Esophagus (tissue), 2 donors: ENCODE results near the gene HDAC11. TPM values are rescaled to one million over a fixed set of nuclear protein-coding genes. Genes with fewer than 3 reads are reported as not detected.
"Not testable (repeated sequence)": the region's sequence is repeated elsewhere in the genome, so short reads cannot be mapped to it uniquely, and the experiment has no call there.

ENCODE experiments used
- H3K27ac ChIP-seq, 2 donors: one replicate each; pipeline ENCODE4 v1.5.1; 2013; ENCODE audit warnings: low read depth in 2 of 2, mild to moderate bottlenecking in 2 of 2, inconsistent platforms in 1 of 2, low read length in 1 of 2, moderate library complexity in 1 of 2
- H3K27me3 ChIP-seq, 2 donors: one replicate each; pipeline ENCODE4 v1.6.1; 2013; ENCODE audit warnings: low read length in 2 of 2, control low read depth in 1 of 2, mild to moderate bottlenecking in 1 of 2; ENCODE audit not compliant: insufficient read depth in 2 of 2, control insufficient read depth in 1 of 2
- H3K36me3 ChIP-seq, 2 donors: one replicate each; pipeline ENCODE4 v1.6.1; 2013; ENCODE audit warnings: low read length in 1 of 2; ENCODE audit not compliant: control insufficient read depth in 2 of 2, insufficient read depth in 2 of 2
- H3K4me1 ChIP-seq, 2 donors: one replicate each; pipeline ENCODE4 v1.6.1; 2013; ENCODE audit warnings: low read length in 1 of 2; ENCODE audit not compliant: control insufficient read depth in 2 of 2, insufficient read depth in 2 of 2
- H3K4me3 ChIP-seq, 2 donors: one replicate each; pipeline ENCODE4 v1.5.1; 2013; ENCODE audit warnings: low read length in 2 of 2, mild to moderate bottlenecking in 2 of 2, low read depth in 1 of 2, moderate library complexity in 1 of 2
- H3K9me3 ChIP-seq, 2 donors: one replicate each; pipeline ENCODE4 v1.6.1; 2013; ENCODE audit warnings: mild to moderate bottlenecking in 2 of 2, low read depth in 1 of 2, low read length in 1 of 2, moderate library complexity in 1 of 2; ENCODE audit not compliant: control insufficient read depth in 2 of 2, insufficient read depth in 1 of 2
- WGBS, 2 donors: extraction: QIAGEN DNeasy Blood & Tissue Kit; methylation state at CpG; one replicate each; pipeline ENCODE4 v1.1.7; 2013; 5-methylcytosine and 5-hydroxymethylcytosine counted together
- polyA plus RNA-seq, 2 donors: library from polyadenylated mRNA; stranded (reverse); fragments of 200-250 nt; gene quantifications; one replicate each; pipeline ENCODE4 v1.2.3, GENCODE V29; 2013
- donor health status: healthy with polysubstance abuse.
- donor health status: Bipolar disorder and iron deficiency.

The HDAC11 gene
- polyA plus RNA-seq, 2 donors: 12.9 TPM

- WGBS, 2 donors: 88 to 91% methylated on average over 9 of the region's 9 CpGs
- H3K4me1 ChIP-seq: no peaks in the 10 kb centered on the region
- no peaks in the 10 kb centered on the region for H3K36me3 ChIP-seq
- no peaks in the 10 kb centered on the region for H3K9me3 ChIP-seq
- no peaks in the 10 kb centered on the region for H3K27me3 ChIP-seq
- no peak overlapping the region for H3K4me3 ChIP-seq
- H3K27ac ChIP-seq: no peak overlapping the region
These were observed 40.3 kb downstream of the HDAC11 start for GRCh38 chr3:13520326-13520880.

GRCh38 chr3:13521309-13521708 lies 41.2 kb downstream of the HDAC11 start:
- H3K36me3 ChIP-seq: no peaks in the 10 kb centered on the region
- no peak overlapping the region for H3K27ac ChIP-seq
- 63 to 75% methylated on average over 6 of the region's 6 CpGs for WGBS, 2 donors
- H3K4me1 ChIP-seq: peaks cover 0 to 5% of the 10 kb centered on the region in 2 donors
- H3K4me3 ChIP-seq: no peak overlapping the region
- H3K27me3 ChIP-seq: no peaks in the 10 kb centered on the region
- H3K9me3 ChIP-seq: no peaks in the 10 kb centered on the region

GRCh38 chr3:13521749-13522148 lies 41.6 kb downstream of the HDAC11 start:
- H3K4me1 ChIP-seq, H3K27me3 ChIP-seq: not testable (repeated sequence)

GRCh38 chr3:13522236-13522635 lies 42.1 kb downstream of the HDAC11 start:
- Histone ChIP-seq H3K9me3 (no peaks in the 10 kb centered on the region), H3K4me3 (no peak overlapping the region), H3K27me3 (no peaks in the 10 kb centered on the region), H3K36me3 (no peaks in the 10 kb centered on the region), H3K27ac (no peak overlapping the region), H3K4me1 (peaks cover 0 to 8% of the 10 kb centered on the region in 2 donors)
- 95 to 97% methylated on average over 5 of the region's 5 CpGs for WGBS, 2 donors

More at GRCh38 chr3:13521749-13522148, 41.6 kb downstream of the HDAC11 start:
- H3K9me3 ChIP-seq, H3K27ac ChIP-seq, H3K36me3 ChIP-seq, H3K4me3 ChIP-seq: not testable (repeated sequence)
- WGBS, 2 donors: 98% methylated on average over 2 of the region's 2 CpGs

GRCh38 chr3:13524979-13525669 lies 45.0 kb downstream of the HDAC11 start:
- H3K4me3 ChIP-seq: no peak overlapping the region
- H3K4me1 ChIP-seq: peaks cover 0 to 8% of the 10 kb centered on the region in 2 donors
- H3K9me3 ChIP-seq: no peaks in the 10 kb centered on the region
- H3K36me3 ChIP-seq: no peaks in the 10 kb centered on the region
- H3K27ac ChIP-seq: no peak overlapping the region
- H3K27me3 ChIP-seq: no peaks in the 10 kb centered on the region
- WGBS, 2 donors: 73 to 78% methylated on average over 10 of the region's 10 CpGs

- H3K9me3 ChIP-seq: no peaks in the 10 kb centered on the region
- H3K4me3 ChIP-seq: no peak overlapping the region
- H3K27me3 ChIP-seq: no peaks in the 10 kb centered on the region
- H3K4me1 ChIP-seq: peaks cover 0 to 10% of the 10 kb centered on the region in 2 donors
- H3K36me3 ChIP-seq: no peaks in the 10 kb centered on the region
- 68 to 76% methylated on average over 20 of the region's 20 CpGs for WGBS, 2 donors
- H3K27ac ChIP-seq: peak overlapping the region; percentile 37 to 45
These were observed 45.9 kb downstream of the HDAC11 start for GRCh38 chr3:13525827-13526625.

- peak overlapping the region in 1 of 2 donors; percentile 45 for H3K27ac ChIP-seq
- no peaks in the 10 kb centered on the region for H3K9me3 ChIP-seq
- H3K36me3 ChIP-seq: no peaks in the 10 kb centered on the region
- H3K27me3 ChIP-seq: no peaks in the 10 kb centered on the region
- no peak overlapping the region for H3K4me3 ChIP-seq
- peaks cover 0 to 10% of the 10 kb centered on the region in 2 donors for H3K4me1 ChIP-seq
- 76 to 80% methylated on average over 5 of the region's 5 CpGs for WGBS, 2 donors
These were observed 46.5 kb downstream of the HDAC11 start for GRCh38 chr3:13526626-13526949.

- Histone ChIP-seq H3K4me3 (no peak overlapping the region), H3K36me3 (no peaks in the 10 kb centered on the region), H3K4me1 (peaks cover 0 to 10% of the 10 kb centered on the region in 2 donors), H3K27me3 (no peaks in the 10 kb centered on the region), H3K9me3 (no peaks in the 10 kb centered on the region), H3K27ac (no peak overlapping the region)
- 72 to 73% methylated on average over 11 of the region's 11 CpGs for WGBS, 2 donors
These were observed 48.2 kb downstream of the HDAC11 start for GRCh38 chr3:13528217-13528867.

GRCh38 chr3:13529196-13530112 lies 49.3 kb downstream of the HDAC11 start:
- Histone ChIP-seq H3K27ac (no peak overlapping the region), H3K27me3 (no peaks in the 10 kb centered on the region), H3K4me3 (no peak overlapping the region), H3K9me3 (no peaks in the 10 kb centered on the region), H3K4me1 (peaks cover 0 to 13% of the 10 kb centered on the region in 2 donors), H3K36me3 (no peaks in the 10 kb centered on the region)
- WGBS, 2 donors: 73 to 75% methylated on average over 5 of the region's 5 CpGs
